HepG2 (cell line): Measurements from ENCODE around the gene NPBWR2. TPM values are rescaled to one million over a fixed set of nuclear protein-coding genes. Genes with fewer than 3 reads are reported as not detected.

Experiments used
- ARHGAP35 ChIP-seq: sonication (generic); formaldehyde crosslinking; IDR thresholded peaks from 2 replicates; pipeline ENCODE4 v1.9.0; 2022; ENCODE audit warnings: mild to moderate bottlenecking, inconsistent platforms, moderate library complexity, missing genetic modification reagents, borderline replicate concordance
- DDIT3 ChIP-seq: sonication (generic); formaldehyde crosslinking; IDR thresholded peaks from 2 replicates; pipeline ENCODE4 v1.4.0; 2020; ENCODE audit warnings: mild to moderate bottlenecking, missing genetic modification reagents
- DMTF1 ChIP-seq: sonication (generic); formaldehyde crosslinking; IDR thresholded peaks from 2 replicates; pipeline ENCODE4 v1.4.0; 2020; ENCODE audit warnings: mild to moderate bottlenecking, missing genetic modification reagents
- HCFC1 ChIP-seq: fragments of 150-350 bp; IDR thresholded peaks from 2 replicates; pipeline ENCODE4 v1.6.1; 2014; ENCODE audit warnings: low read depth, low read length
- IRF2 ChIP-seq: IDR thresholded peaks from 2 replicates; pipeline ENCODE4 v1.6.1; 2018; ENCODE audit warnings: missing genetic modification reagents, missing compliant biosample characterization
- ISL2 ChIP-seq: sonication (generic); formaldehyde crosslinking; IDR thresholded peaks from 2 replicates; pipeline ENCODE4 v1.5.0; 2020; ENCODE audit warnings: missing genetic modification reagents
- MBNL3 ChIP-seq: fragments of 250-450 bp; sonication (Bioruptor Pico); conservative IDR thresholded peaks from 2 replicates; pipeline ENCODE4 v1.8.0; 2022; ENCODE audit warnings: mild to moderate bottlenecking, inconsistent platforms
- SNAI1 ChIP-seq: sonication (generic); formaldehyde crosslinking; IDR thresholded peaks from 2 replicates; pipeline ENCODE4 v1.5.0; 2020; ENCODE audit warnings: mild to moderate bottlenecking, missing genetic modification reagents, borderline replicate concordance
- SOX5 ChIP-seq: IDR thresholded peaks from 2 replicates; pipeline ENCODE4 v1.6.1; 2016; ENCODE audit warnings: borderline replicate concordance
- SRSF4 ChIP-seq: fragments of 200-400 bp; formaldehyde crosslinking; IDR thresholded peaks from one replicate; pipeline ENCODE4 v1.6.1; 2018; ENCODE audit warnings: mild to moderate bottlenecking, low read depth, low read length, moderate library complexity; ENCODE audit not compliant: poor library complexity, severe bottlenecking
- TFDP2 ChIP-seq: sonication (generic); formaldehyde crosslinking; IDR thresholded peaks from 2 replicates; pipeline ENCODE4 v1.4.0; 2020; ENCODE audit warnings: missing genetic modification reagents
- ZFP36L2 ChIP-seq: sonication (generic); formaldehyde crosslinking; IDR thresholded peaks from 2 replicates; pipeline ENCODE4 v1.4.0; 2020; ENCODE audit warnings: missing genetic modification reagents
- ZHX1 ChIP-seq: sonication (generic); formaldehyde crosslinking; IDR thresholded peaks from 2 replicates; pipeline ENCODE4 v1.8.1; 2022; ENCODE audit warnings: low read depth, mild to moderate bottlenecking, missing genetic modification reagents
- ZNF232 ChIP-seq: sonication (generic); formaldehyde crosslinking; IDR thresholded peaks from 2 replicates; pipeline ENCODE4 v1.4.0; 2020; ENCODE audit warnings: missing genetic modification reagents, borderline replicate concordance
- ZNF513 ChIP-seq: sonication (generic); formaldehyde crosslinking; conservative IDR thresholded peaks from 2 replicates; pipeline ENCODE4 v1.5.0; 2020; ENCODE audit warnings: missing genetic modification reagents
- ZNF710 ChIP-seq: sonication (generic); formaldehyde crosslinking; IDR thresholded peaks from 2 replicates; pipeline ENCODE4 v1.5.0; 2020; ENCODE audit warnings: mild to moderate bottlenecking, missing genetic modification reagents, borderline replicate concordance
- ZSCAN5A ChIP-seq: sonication (generic); formaldehyde crosslinking; IDR thresholded peaks from 2 replicates; pipeline ENCODE4 v1.8.0; 2022; ENCODE audit warnings: mild to moderate bottlenecking, missing genetic modification reagents, borderline replicate concordance
- polyA plus RNA-seq, 8 experiments: library from polyadenylated mRNA; depleted of rRNA in 3 of 8; stranded (reverse) in 7 of 8; unstranded in 1 of 8; fragments of >200 nt; fragmentation: Illumina TruSeq in 4 of 8; extraction: Trizol in 4 of 8; gene quantifications; 2 replicates each; pipeline versions ENCODE4 v1.2.1 to v1.2.3, GENCODE V29; 2011 to 2016; ENCODE audit warnings: low read depth in 4 of 8, missing spikeins in 1 of 8, mixed read lengths in 1 of 8; ENCODE audit not compliant: insufficient read depth in 1 of 8
- total RNA-seq, 5 experiments: library from RNA; depleted of rRNA; stranded (reverse); fragments of >200 nt; fragmentation: Illumina TruSeq; extraction: Trizol; gene quantifications; 2 replicates each; pipeline ENCODE4 v1.2.3, GENCODE V29; 2016; ENCODE audit warnings: low read depth in 1 of 5

NPBWR2 gene
- total and polyA plus RNA-seq, 2 of the 13 experiments (the other 11 are each of a cell fraction or from before 2014, with no cell fraction given), result not detected

- TF ChIP-seq ZSCAN5A (no peak), IRF2 (CRISPR knock-in tag) (peak; percentile 27; the same call in 1 of the 2 replicates), DDIT3 (no peak), SRSF4 (no peak), ARHGAP35 (no peak), ZNF513 (CRISPR knock-in tag) (no peak), DMTF1 (CRISPR knock-in tag) (no peak), ZFP36L2 (CRISPR knock-in tag) (no peak), ISL2 (CRISPR knock-in tag) (no peak), SNAI1 (CRISPR knock-in tag) (no peak), SOX5 (CRISPR knock-in tag) (peak; percentile 47), TFDP2 (peak; percentile 41; the same call in 1 of the 2 replicates), ZNF710 (no peak), ZHX1 (CRISPR knock-in tag) (no peak), HCFC1 (no peak), MBNL3 (no peak), ZNF232 (CRISPR knock-in tag) (no peak)
Observed at GRCh38 chr20:64082126-64082731, 25.1 kb downstream of the NPBWR2 start (continued).
